Mammary epithelial cell (primary cell): ENCODE results near the gene DNMT3L.

Experiments
- CTCF ChIP-seq, 2 donors: IDR thresholded peaks in 1 of 2; conservative IDR thresholded peaks in 1 of 2; 2 replicates each; pipeline ENCODE4 v1.5.1; 2011 to 2012; ENCODE audit warnings: inconsistent platforms in 2 of 2, low read length in 2 of 2, mild to moderate bottlenecking in 2 of 2, control low read depth in 1 of 2, low read depth in 1 of 2; ENCODE audit not compliant: insufficient read depth in 1 of 2; ENCODE audit errors: extremely low read depth in 1 of 2
- EZH2 ChIP-seq: IDR thresholded peaks from 2 replicates; pipeline ENCODE4 v1.6.1; 2012; ENCODE audit warnings: low read length, inconsistent platforms, borderline replicate concordance

DNA sequence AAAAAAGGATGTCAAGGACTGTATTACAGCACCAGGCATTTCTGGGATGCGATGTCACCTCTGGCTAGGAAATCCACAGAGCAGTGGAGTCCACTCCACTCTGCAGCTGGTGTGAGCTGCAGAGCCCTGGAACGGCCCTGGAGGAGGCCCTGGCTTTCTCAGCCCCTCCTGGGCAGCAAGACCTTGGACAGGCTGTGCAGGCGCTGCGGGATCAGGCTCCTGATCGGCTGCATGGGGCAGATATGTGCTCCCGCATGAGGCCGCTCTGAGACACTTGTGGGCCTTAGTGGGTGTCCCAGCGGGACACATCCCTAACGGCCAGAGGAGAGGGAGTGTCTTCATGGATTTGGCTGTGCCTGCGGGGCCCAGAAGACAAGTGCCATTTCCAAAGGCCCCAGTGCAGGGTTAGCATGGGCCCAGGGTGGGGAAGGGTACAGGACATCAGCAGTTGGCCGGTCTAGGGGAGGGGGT is 6.2 kb downstream of the DNMT3L start:
- TF ChIP-seq CTCF (conservative IDR thresholded peaks at IDR 0.05 in 1 of 2, IDR thresholded peaks at IDR 0.05 in 1 of 2; ENCODE audit: extremely low read depth in 1 of 2, insufficient read depth in 1 of 2, low read depth in 1 of 2, low read length in 2 of 2): no peak
- TF ChIP-seq EZH2: no peak
